ENCODE data around the gene SULT4A1. TPM values are rescaled to one million over a fixed set of nuclear protein-coding genes. Genes with fewer than 3 reads are reported as not detected.

SULT4A1 gene
- total RNA-seq, 1 experiment from 2014 or later = 12.6 TPM

GRCh38 chr22:43891360-43892182 lies 29.3 kb upstream of the SULT4A1 start, which contains the start of gene PNPLA5:
Gene PNPLA5, minus strand, starts transcription at chr22:43892013. Its CDS starts 133 bp downstream, at chr22:43891880.
- CTCF ChIA-PET = interaction anchor here (0.9 to 14.0 kb wide), 7 partner anchors 8 to 168 kb away, joined by 3 to 162 read pairs (median 3); no protein-coding TSS in a partner anchor

More at GRCh38 chr22:43891360-43892182, 29.3 kb upstream of the SULT4A1 start, which contains the start of gene PNPLA5:
- Mint-ChIP-seq H3K27me3 (ENCODE audit: low read depth) (peaks cover 14% of the 10 kb centered on the region), H3K36me3 (no peaks in the 10 kb centered on the region), H3K9me3 (no peaks in the 10 kb centered on the region), H3K27ac (no peak within 1 kb of the TSS), H3K4me3 (peak within 1 kb of the TSS; percentile 74), H3K4me1 (no peaks in the 10 kb centered on the region)
- DNase-seq (ENCODE audit: low spot score) = peak; percentile 75
- TF ChIP-seq ZNF281 (CRISPR knock-in tag; IDR thresholded peaks at IDR 0.05) (0 out of 2 replicates have a peak, but pooled peaks have one; percentile 9), ZNF263 (CRISPR knock-in tag; IDR thresholded peaks at IDR 0.05; ENCODE audit: low read depth) (peak; percentile 67; the same call in 1 of the 2 replicates), NFYB (CRISPR knock-in tag; conservative IDR thresholded peaks at IDR 0.05; ENCODE audit: low read depth) (peak; percentile 61), ZMAT4 (CRISPR knock-in tag; IDR thresholded peaks at IDR 0.05) (no peak), USF2 (CRISPR knock-in tag; IDR thresholded peaks at IDR 0.05) (peak; percentile 56), ZNF532 (CRISPR knock-in tag; IDR thresholded peaks at IDR 0.05; ENCODE audit: borderline replicate concordance) (no peak), MAX (CRISPR knock-in tag; IDR thresholded peaks at IDR 0.05) (peak; percentile 66), SP1 (CRISPR knock-in tag; conservative IDR thresholded peaks at IDR 0.05) (peak; percentile 73), USF1 (CRISPR knock-in tag; IDR thresholded peaks at IDR 0.05) (peak; percentile 20; the same call in 1 of the 2 replicates)
- POLR2A ChIA-PET = no interaction called here
- ATAC-seq = peak; percentile 85

Data from WTC11 (cell line).